ENCODE results near the gene MEIKIN.

Gene MEIKIN

DNA sequence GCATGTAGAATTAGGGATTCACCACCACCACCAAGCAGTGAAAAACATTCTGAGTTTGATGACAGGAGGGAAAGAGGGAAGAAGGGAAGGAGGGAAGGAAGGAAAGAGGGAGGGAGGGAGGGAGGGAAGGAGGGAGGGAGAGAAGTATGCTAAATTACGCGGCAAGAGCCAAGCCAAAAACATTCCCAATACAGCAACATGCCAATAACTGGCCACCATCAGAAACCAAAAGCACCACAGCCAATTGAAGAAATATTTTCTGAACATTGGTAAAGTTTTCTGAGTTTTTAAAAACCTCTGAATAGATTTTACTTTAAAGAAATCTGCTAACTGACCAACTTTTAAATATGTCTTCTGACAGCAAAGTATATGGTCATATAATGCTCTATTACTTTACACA, 184.7 kb downstream of the MEIKIN start:
- DNase-seq (ENCODE audit: low read depth): no peak
- H3K4me3 ChIP-seq (ENCODE audit: control insufficient read depth, low read depth, low read length): no peak overlapping the region
- TF ChIP-seq, protein P1, sequence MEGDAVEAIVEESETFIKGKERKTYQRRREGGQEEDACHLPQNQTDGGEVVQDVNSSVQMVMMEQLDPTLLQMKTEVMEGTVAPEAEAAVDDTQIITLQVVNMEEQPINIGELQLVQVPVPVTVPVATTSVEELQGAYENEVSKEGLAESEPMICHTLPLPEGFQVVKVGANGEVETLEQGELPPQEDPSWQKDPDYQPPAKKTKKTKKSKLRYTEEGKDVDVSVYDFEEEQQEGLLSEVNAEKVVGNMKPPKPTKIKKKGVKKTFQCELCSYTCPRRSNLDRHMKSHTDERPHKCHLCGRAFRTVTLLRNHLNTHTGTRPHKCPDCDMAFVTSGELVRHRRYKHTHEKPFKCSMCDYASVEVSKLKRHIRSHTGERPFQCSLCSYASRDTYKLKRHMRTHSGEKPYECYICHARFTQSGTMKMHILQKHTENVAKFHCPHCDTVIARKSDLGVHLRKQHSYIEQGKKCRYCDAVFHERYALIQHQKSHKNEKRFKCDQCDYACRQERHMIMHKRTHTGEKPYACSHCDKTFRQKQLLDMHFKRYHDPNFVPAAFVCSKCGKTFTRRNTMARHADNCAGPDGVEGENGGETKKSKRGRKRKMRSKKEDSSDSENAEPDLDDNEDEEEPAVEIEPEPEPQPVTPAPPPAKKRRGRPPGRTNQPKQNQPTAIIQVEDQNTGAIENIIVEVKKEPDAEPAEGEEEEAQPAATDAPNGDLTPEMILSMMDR (IDR thresholded peaks at IDR 0.05; ENCODE audit: control insufficient read depth, insufficient read depth, low read depth, low read length, missing control alignments): no peak

DNA sequence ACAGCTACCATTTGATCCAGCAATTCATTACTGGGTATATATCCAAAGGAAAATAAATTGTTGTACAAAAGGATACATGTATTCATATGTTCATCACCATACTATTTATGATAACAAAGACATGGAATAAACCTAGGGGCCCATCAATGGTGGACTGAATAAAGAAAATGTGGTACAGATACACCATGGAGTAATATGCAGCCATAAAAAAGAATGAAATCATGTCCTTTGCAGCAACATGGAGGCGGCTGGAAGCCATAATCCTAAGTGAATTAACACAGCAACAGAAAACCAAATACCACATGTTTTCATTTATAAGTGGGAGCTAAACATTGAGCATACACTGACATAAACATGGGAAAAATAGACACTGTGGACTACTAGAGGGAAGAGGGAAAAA, 185.8 kb downstream of the MEIKIN start:
- no peak overlapping the region for H3K4me3 ChIP-seq (ENCODE audit: control insufficient read depth, low read depth, low read length)
- DNase-seq (ENCODE audit: low read depth): no peak
- TF ChIP-seq, protein P1 (IDR thresholded peaks at IDR 0.05; ENCODE audit: control insufficient read depth, insufficient read depth, low read depth, low read length, missing control alignments): no peak

DNA sequence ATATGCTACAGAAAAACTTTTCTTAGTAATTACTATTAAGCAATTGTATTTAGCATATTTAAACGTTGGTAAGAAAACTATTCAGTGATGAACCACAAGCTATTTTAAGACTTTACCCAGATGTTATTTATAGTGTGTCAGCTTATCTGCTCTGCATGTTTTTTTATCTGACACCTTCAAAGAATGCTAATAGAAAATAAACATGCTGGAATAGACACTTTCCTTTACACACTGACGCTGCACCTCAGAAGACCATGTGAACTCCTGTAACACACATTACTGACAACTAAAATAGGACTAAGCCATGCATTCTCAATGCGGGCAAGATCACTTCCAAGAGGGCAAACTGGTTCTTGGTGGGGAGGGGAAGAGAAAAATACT, 187.0 kb downstream of the MEIKIN start:
- TF ChIP-seq, protein P1 (IDR thresholded peaks at IDR 0.05; ENCODE audit: control insufficient read depth, insufficient read depth, low read depth, low read length, missing control alignments): no peak
- H3K4me3 ChIP-seq (ENCODE audit: control insufficient read depth, low read depth, low read length): no peak overlapping the region
- no peak for DNase-seq (ENCODE audit: low read depth)

DNA sequence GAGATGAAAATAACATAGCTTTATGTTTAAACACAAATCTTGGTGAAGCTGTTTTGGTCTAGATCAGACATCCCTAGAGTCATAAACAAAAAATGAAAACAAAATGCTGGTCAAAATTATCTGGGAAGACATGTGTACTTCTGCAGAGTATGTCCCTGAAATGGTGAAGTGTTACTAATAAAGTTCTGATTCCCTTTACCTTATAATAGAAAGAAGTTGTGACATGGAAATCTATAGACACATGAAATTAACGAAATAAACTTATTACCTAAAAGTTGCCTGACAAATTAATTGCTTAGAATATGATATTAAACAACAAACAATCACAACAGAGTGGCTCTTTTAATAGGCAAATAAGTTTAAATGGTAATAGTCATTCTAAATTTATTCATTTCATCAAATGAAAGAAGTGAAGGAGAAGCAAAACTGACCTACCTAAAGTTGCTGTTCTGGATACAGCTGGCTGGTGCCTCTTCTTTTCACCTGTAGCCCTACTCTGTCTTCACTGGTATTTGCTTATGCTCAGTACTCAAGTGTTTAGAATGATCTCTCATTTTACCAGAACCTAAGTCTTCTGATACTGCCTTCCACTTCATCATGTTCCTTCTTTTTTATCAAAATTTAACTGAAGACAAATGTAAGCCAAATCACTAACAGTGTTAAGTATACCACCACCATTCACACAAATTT, 187.5 kb downstream of the MEIKIN start:
- TF ChIP-seq, protein P1 (IDR thresholded peaks at IDR 0.05; ENCODE audit: control insufficient read depth, insufficient read depth, low read depth, low read length, missing control alignments): no peak
- no peak for DNase-seq (ENCODE audit: low read depth)

More for the DNA sequence above, 187.5 kb downstream of the MEIKIN start:
- H3K4me3 ChIP-seq (ENCODE audit: control insufficient read depth, low read depth, low read length): no peak overlapping the region
